Neutrophil (primary cell): ENCODE measurements around the gene NIP7.

Source experiments
- H3K27ac ChIP-seq: fragments of 200-600 bp; sonication (generic); 2 replicates; pipeline ENCODE4 v1.5.1; 2016; ENCODE audit warnings: mild to moderate bottlenecking, moderate library complexity
- H3K27me3 ChIP-seq: fragments of 200-600 bp; sonication (generic); 2 replicates; pipeline ENCODE4 v1.6.0; 2016; ENCODE audit warnings: mild to moderate bottlenecking
- H3K36me3 ChIP-seq: fragments of 200-600 bp; sonication (generic); 2 replicates; pipeline ENCODE4 v1.5.1; 2017
- H3K4me1 ChIP-seq, 2 experiments: fragments of 200-600 bp in 1 of 2; sonication (generic) in 1 of 2; 1 replicate in 1 of 2; 2 replicates in 1 of 2; pipeline versions ENCODE4 v1.5.1 to v1.6.1; 2013 to 2016; ENCODE audit warnings: low read depth in 1 of 2, low read length in 1 of 2, mild to moderate bottlenecking in 1 of 2, moderate library complexity in 1 of 2; ENCODE audit not compliant: control insufficient read depth in 1 of 2, insufficient read depth in 1 of 2
- H3K4me3 ChIP-seq, 2 experiments: fragments of 200-600 bp in 1 of 2; sonication (generic) in 1 of 2; 1 replicate in 1 of 2; 2 replicates in 1 of 2; pipeline ENCODE4 v1.5.1; 2013 to 2016; ENCODE audit warnings: low read depth in 1 of 2, low read length in 1 of 2, mild to moderate bottlenecking in 1 of 2, moderate library complexity in 1 of 2
- H3K9me3 ChIP-seq: fragments of 200-600 bp; sonication (generic); 2 replicates; pipeline ENCODE4 v1.5.1; 2016
- TF ChIP-seq, protein P1 (sequence below): fragments of 200-600 bp; sonication (generic); IDR thresholded peaks from 2 replicates; pipeline ENCODE4 v1.5.1; 2016; ENCODE audit warnings: antibody characterized with exemption

NIP7 gene

DNA sequence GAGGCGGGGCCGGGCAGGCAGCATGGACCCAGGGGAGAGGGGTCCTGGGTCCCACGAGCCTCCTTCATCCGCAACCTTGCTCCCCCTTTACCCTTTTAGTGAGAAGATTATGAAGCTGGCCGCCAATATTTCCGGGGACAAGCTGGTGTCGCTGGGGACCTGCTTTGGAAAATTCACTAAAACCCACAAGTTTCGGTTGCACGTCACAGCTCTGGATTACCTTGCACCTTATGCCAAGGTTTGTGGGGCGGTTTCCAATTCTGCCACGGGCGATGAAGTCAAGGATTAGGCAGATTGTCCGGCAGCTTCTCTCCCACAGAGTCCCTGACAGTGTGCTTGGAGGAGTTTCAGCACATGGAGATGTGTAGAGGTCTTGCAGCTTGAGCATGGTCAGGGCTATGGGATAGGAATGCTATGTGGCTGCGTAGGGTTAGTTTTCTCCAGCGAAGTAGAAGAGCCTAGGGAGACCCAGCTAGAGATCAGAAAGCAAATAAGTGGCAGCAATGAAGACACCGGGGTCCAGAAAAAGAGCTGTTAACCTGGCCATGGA lies 598 bp downstream of the NIP7 start:
- no peaks in the 10 kb centered on the region for H3K9me3 ChIP-seq
- H3K36me3 ChIP-seq: peaks cover 21% of the 10 kb centered on the region
- peak overlapping the region; percentile 91 for H3K27ac ChIP-seq
- H3K27me3 ChIP-seq: no peaks in the 10 kb centered on the region
- peaks cover 19 to 21% of the 10 kb centered on the region in 2 experiments for H3K4me1 ChIP-seq
- TF ChIP-seq, protein P1, sequence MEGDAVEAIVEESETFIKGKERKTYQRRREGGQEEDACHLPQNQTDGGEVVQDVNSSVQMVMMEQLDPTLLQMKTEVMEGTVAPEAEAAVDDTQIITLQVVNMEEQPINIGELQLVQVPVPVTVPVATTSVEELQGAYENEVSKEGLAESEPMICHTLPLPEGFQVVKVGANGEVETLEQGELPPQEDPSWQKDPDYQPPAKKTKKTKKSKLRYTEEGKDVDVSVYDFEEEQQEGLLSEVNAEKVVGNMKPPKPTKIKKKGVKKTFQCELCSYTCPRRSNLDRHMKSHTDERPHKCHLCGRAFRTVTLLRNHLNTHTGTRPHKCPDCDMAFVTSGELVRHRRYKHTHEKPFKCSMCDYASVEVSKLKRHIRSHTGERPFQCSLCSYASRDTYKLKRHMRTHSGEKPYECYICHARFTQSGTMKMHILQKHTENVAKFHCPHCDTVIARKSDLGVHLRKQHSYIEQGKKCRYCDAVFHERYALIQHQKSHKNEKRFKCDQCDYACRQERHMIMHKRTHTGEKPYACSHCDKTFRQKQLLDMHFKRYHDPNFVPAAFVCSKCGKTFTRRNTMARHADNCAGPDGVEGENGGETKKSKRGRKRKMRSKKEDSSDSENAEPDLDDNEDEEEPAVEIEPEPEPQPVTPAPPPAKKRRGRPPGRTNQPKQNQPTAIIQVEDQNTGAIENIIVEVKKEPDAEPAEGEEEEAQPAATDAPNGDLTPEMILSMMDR: no peak
- H3K4me3 ChIP-seq: peak overlapping the region; percentile 87 to 99

DNA sequence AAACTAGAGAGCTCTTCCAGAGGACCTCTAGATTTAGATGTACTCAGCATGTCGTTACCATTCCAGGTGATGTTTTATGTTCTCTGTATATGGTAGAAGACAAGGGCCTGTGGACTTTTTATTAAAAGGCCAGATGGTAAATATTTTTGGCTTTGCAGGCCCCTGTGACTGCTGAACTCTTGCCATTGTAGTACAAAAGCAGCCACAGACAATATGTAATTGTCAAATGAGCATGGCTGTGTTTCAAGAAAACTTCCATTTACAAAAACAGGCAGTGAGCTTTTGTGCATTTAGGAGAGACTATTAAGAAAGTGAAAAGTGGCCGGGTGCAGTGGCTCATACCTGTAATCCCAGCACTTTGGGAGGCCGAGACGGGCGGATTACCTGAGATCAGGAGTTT lies 4.6 kb downstream of the NIP7 start:
- Histone ChIP-seq H3K36me3 (peaks cover 15% of the 10 kb centered on the region), H3K4me1 (peaks cover 9% of the 10 kb centered on the region in 2 experiments), H3K9me3 (no peaks in the 10 kb centered on the region), H3K27me3 (no peaks in the 10 kb centered on the region), H3K4me3 (no peak overlapping the region), H3K27ac (no peak overlapping the region)
- TF ChIP-seq, protein P1: no peak

DNA sequence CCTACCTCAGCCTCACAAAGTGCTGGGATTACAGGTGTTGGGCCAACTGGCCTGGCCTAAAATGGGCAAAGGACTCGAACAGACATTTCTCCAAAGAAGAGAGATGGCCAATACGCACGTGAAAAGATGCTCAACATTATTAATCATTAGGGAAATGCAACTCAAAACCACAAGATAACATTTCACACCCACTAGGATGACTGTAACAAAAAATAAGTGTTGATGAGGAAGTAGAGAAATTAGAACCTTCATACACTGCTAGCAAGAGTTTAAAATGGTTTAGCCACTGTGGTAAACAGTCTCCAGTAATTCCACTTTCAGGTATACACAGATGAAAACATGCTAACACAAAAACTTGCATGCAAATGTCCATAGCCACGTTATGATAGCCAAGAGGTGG lies 6.4 kb downstream of the NIP7 start:
- Histone ChIP-seq H3K4me3 (no peak overlapping the region), H3K36me3 (peaks cover 29% of the 10 kb centered on the region), H3K4me1 (no peaks in the 10 kb centered on the region), H3K9me3 (no peaks in the 10 kb centered on the region), H3K27me3 (no peaks in the 10 kb centered on the region), H3K27ac (no peak overlapping the region)
- TF ChIP-seq, protein P1: no peak

DNA sequence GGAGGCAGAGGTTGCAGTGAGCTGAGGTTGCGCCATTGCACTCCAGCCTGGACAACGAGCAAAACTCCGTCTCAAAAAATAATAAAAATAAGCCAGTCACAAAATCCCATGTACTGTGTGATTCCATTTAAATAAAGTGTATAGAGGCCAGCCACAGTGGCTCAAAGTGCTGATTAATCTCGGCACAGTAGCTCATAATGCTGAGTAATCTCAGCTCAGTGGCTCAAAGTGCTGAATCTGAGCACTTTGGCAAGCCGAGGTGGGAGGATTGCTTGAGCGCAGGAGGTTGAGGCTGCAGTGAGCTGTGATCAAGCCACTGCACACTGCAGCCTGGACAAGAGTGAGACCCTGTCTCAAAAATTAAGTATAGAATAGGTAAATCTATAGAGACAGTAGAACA lies 7.1 kb downstream of the NIP7 start:
- peaks cover 31% of the 10 kb centered on the region for H3K36me3 ChIP-seq
- H3K27me3 ChIP-seq: no peaks in the 10 kb centered on the region
- no peaks in the 10 kb centered on the region for H3K4me1 ChIP-seq
- no peaks in the 10 kb centered on the region for H3K9me3 ChIP-seq
- H3K4me3 ChIP-seq: no peak overlapping the region
- TF ChIP-seq, protein P1: no peak
- no peak overlapping the region for H3K27ac ChIP-seq

DNA sequence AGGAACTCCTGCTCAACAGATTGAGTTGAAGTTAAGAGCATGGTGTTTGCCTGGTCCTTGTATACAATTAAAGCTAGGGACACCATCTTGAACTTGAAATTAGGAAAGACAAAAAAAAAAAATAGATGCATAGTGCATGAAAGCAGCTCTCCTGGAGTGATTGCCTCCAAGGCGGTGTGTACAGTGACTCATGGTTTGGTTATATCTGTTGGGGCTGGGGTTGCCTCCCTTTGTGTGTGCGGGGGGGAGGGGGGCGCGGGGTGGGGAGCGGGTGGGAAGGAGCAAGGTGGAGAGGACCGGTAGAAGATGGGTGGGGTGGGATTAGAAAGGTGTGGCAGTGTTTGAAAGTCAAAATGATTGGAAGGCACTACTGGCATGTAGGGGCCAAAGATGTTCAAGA lies 8.7 kb downstream of the NIP7 start:
- H3K4me1 ChIP-seq: no peaks in the 10 kb centered on the region
- no peak overlapping the region for H3K27ac ChIP-seq
- peaks cover 34% of the 10 kb centered on the region for H3K36me3 ChIP-seq
- H3K27me3 ChIP-seq: no peaks in the 10 kb centered on the region
- no peaks in the 10 kb centered on the region for H3K9me3 ChIP-seq
- H3K4me3 ChIP-seq: no peak overlapping the region
- TF ChIP-seq, protein P1: no peak

DNA sequence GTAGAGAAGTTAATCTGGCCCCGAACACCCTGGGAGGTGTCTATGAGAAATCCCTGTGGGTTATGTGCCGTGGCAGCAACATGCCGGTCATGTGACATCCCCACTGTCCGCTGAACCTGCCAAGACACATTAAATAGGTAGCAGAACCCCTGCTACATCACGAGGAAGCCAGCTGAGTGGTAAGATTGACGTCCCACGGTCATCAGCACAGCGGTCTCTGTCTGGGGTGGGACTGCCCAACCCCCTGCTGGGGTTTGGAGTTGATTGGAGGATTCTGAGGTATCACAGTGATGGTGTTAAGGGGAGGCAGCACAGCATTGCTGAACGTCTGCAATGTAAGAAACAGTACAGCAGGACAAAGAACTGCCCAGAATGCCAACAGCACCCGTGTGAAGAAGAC lies 10.0 kb downstream of the NIP7 start:
- Histone ChIP-seq H3K9me3 (no peaks in the 10 kb centered on the region), H3K4me1 (no peaks in the 10 kb centered on the region), H3K36me3 (peaks cover 34% of the 10 kb centered on the region), H3K27me3 (no peaks in the 10 kb centered on the region), H3K27ac (no peak overlapping the region), H3K4me3 (no peak overlapping the region)
- TF ChIP-seq, protein P1: no peak
